ENCODE measurements around the gene DIP2B.

Gene DIP2B

GRCh38 chr12:50734409-50735263 lies 229.9 kb downstream of the DIP2B start:
- DNase-seq (ENCODE audit: low read depth), result peak; percentile 42
- TF ChIP-seq CTCF (conservative IDR thresholded peaks at IDR 0.05; ENCODE audit: control insufficient read depth, insufficient read depth, low read depth, low read length), result peak; percentile 73
- no peak overlapping the region for H3K4me3 ChIP-seq (ENCODE audit: control insufficient read depth, low read depth, low read length)

DNA sequence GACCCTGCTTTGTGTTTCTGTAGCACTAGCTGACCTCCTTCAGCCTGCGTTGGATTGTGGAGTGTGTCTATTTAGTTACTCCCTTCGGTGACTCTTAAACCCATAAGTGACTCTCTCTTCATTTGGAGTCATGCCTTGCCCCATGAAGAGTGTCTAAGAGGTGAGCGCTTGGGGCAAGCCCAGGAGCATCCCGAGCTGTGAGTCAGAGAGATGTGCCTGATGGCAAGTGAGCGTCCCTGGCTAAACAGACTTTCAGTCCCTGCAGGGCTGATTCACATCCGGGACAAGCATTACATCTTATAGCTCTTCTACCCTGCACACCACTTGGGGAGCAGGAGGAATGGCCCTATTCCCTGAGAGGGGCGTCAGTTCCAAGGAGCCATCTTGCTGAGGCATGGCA lies 234.8 kb downstream of the DIP2B start:
- H3K4me3 ChIP-seq (ENCODE audit: control insufficient read depth, low read depth, low read length), result no peak overlapping the region
- DNase-seq (ENCODE audit: low read depth), result peak; percentile 23
- TF ChIP-seq CTCF (conservative IDR thresholded peaks at IDR 0.05; ENCODE audit: control insufficient read depth, insufficient read depth, low read depth, low read length), result no peak

DNA sequence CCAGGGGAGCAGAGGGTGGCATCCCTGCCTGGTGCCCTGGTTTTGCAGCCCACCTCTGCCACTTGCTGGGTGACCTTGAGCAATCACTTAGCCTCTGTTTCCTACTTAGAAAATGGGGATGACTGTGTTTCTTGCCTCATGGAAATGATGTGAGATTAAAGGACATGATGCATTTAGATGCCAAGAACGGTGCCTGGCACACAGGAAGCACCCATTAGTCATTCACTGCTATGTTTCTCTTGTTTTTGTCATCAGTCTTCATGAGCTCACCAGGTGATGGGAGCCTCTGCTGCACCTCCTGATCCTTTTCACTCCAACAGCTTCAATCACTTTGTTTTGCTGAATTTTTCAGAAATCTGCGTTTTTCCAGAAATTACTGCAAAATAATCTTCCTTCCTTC lies 235.5 kb downstream of the DIP2B start:
- no peak overlapping the region for H3K4me3 ChIP-seq (ENCODE audit: control insufficient read depth, low read depth, low read length)
- no peak for TF ChIP-seq CTCF (conservative IDR thresholded peaks at IDR 0.05; ENCODE audit: control insufficient read depth, insufficient read depth, low read depth, low read length)
- peak; percentile 40 for DNase-seq (ENCODE audit: low read depth)

- TF ChIP-seq CTCF (conservative IDR thresholded peaks at IDR 0.05; ENCODE audit: control insufficient read depth, insufficient read depth, low read depth, low read length), result no peak
- DNase-seq (ENCODE audit: low read depth), result no peak
- H3K4me3 ChIP-seq (ENCODE audit: control insufficient read depth, low read depth, low read length), result no peak overlapping the region
Measured at GRCh38 chr12:50742776-50743175, 238.0 kb downstream of the DIP2B start.

GRCh38 chr12:50745861-50746260 lies 241.1 kb downstream of the DIP2B start:
- no peak for TF ChIP-seq CTCF (conservative IDR thresholded peaks at IDR 0.05; ENCODE audit: control insufficient read depth, insufficient read depth, low read depth, low read length)

GRCh38 chr12:50746431-50746830 lies 241.6 kb downstream of the DIP2B start:
- no peak for TF ChIP-seq CTCF (conservative IDR thresholded peaks at IDR 0.05; ENCODE audit: control insufficient read depth, insufficient read depth, low read depth, low read length)

More at GRCh38 chr12:50745861-50746260, 241.1 kb downstream of the DIP2B start:
- no peak overlapping the region for H3K4me3 ChIP-seq (ENCODE audit: control insufficient read depth, low read depth, low read length)
- no peak for DNase-seq (ENCODE audit: low read depth)

More at GRCh38 chr12:50746431-50746830, 241.6 kb downstream of the DIP2B start:
- no peak overlapping the region for H3K4me3 ChIP-seq (ENCODE audit: control insufficient read depth, low read depth, low read length)
- no peak for DNase-seq (ENCODE audit: low read depth)

Data from fibroblast of mammary gland (primary cell).